AG04449 (cell line): Measurements from ENCODE around the gene DENND4C.

Source experiments
- CTCF ChIA-PET: fragments of 350-600 bp; formaldehyde crosslinking; extraction: SDS; loops from one replicate; lab custom pipeline; 2021; ENCODE audit warnings: antibody characterized with exemption; lab: Yijun Ruan, JAX
- POLR2A ChIA-PET: fragments of 400-600, 350-600 bp; formaldehyde crosslinking; extraction: SDS; loops from one replicate; lab custom pipeline; 2020; ENCODE audit warnings: antibody characterized with exemption, inconsistent platforms; lab: Yijun Ruan, JAX
- DNase-seq: peaks from one replicate; pipeline ENCODE4 v3.0.0-alpha.2; 2010; ENCODE audit warnings: low read depth, low spot score
- H3K4me3 ChIP-seq: 2 replicates; pipeline ENCODE4 v1.5.1; 2011; ENCODE audit warnings: low read depth, mild to moderate bottlenecking, control low read depth, low read length
- CTCF ChIP-seq: IDR thresholded peaks from one replicate; pipeline ENCODE4 v1.5.1; 2011; ENCODE audit warnings: mild to moderate bottlenecking, moderate library complexity, low read length, control low read depth, inconsistent platforms; ENCODE audit not compliant: insufficient read depth; ENCODE audit errors: missing control alignments

DENND4C gene

GRCh38 chr9:19310246-19310645, 79.8 kb downstream of the DENND4C start:
- no peak for DNase-seq
- no peak overlapping the region for H3K4me3 ChIP-seq
- ChIA-PET POLR2A (interaction anchor here (0.5 kb wide), 1 partner anchor 1756 kb away, joined by 4 read pairs; no protein-coding TSS in a partner anchor), CTCF (no interaction called here)
- no peak for TF ChIP-seq CTCF

- TF ChIP-seq CTCF, result no peak
- no peak overlapping the region for H3K4me3 ChIP-seq
- DNase-seq, result no peak
- ChIA-PET CTCF (interaction anchor here (1.0 kb wide), 1 partner anchor 14 kb away, joined by 3 read pairs; no protein-coding TSS in a partner anchor), POLR2A (no interaction called here)
These were observed 83.1 kb downstream of the DENND4C start for GRCh38 chr9:19313573-19313972.

GRCh38 chr9:19320495-19320894, 90.0 kb downstream of the DENND4C start:
- TF ChIP-seq CTCF, result no peak
- DNase-seq, result no peak
- ChIA-PET CTCF (no interaction called here), POLR2A (no interaction called here)
- H3K4me3 ChIP-seq, result no peak overlapping the region

DNA sequence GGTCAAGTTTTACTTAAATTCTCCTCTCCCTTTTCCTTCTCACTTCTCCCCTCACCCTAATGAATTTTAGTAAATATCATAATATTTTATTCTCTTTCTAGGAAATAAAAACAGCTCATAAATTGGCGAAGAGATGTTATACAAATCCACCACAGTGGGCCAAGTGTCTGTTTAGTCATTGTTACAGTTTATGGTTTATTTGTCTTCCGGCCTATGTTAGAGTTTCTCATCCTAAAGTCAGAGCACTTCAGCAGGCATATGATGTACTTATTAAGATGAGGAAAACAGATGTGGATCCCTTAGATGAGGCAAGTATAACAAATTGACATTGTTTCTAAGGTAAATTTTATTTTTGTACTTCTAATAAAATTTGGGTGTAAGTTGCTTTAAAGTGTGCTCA, 101.4 kb downstream of the DENND4C start:
- ChIA-PET POLR2A (no interaction called here), CTCF (no interaction called here)
- TF ChIP-seq CTCF, result no peak
- DNase-seq, result no peak
- H3K4me3 ChIP-seq, result no peak overlapping the region

DNA sequence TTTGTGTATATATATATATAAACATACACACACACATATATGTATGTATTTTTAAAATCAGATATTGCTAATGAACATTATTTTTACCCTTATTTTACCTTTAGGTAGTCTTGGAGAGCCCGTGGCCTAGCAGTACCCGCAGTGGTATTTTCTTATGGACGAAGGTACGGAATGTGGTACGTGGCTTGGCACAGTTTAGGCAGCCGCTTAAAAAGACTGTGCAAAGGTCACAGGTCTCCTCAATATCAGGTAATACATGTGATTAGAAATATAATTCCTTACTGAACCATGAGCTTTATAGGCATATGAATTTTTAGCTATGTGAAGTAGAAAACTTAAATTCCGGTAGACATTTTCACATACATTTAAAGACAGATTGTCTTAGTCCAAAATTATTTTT, 105.7 kb downstream of the DENND4C start:
- no peak for DNase-seq
- CTCF ChIA-PET, result interaction anchor here (1.7 kb wide), 1 partner anchor 162 kb away, joined by 4 read pairs; no protein-coding TSS in a partner anchor
- no peak for TF ChIP-seq CTCF
- H3K4me3 ChIP-seq, result no peak overlapping the region
- POLR2A ChIA-PET, result no interaction called here

DNA sequence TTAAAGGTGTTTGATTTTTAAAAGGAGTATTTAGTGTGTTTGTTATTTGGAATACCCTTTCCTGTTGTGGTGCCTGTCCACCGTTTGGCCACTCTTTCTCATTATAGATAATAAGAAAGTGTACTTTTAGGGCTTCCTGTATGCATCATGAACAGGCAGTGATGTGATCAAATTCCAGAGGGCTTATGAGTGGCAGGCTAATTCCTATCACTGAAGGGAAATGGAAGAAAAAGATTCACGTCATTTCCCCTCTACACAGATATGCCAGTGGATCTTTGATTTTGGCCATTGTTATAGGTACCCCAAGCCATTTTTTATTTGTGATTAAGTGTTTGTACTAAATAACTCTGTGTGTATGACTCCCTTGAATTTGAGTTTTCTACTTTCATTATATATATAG, 112.5 kb downstream of the DENND4C start:
- no peak overlapping the region for H3K4me3 ChIP-seq
- TF ChIP-seq CTCF, result no peak
- no peak for DNase-seq
- ChIA-PET POLR2A (no interaction called here), CTCF (no interaction called here)
